GM10266 (cell line): ENCODE measurements around the gene TSHR.
A peak's percentile ranks its signal among the peaks of the same experiment; 100 is the strongest.

Experiments used
- DNase-seq: peaks from one replicate; pipeline ENCODE4 v3.0.0; 2012; ENCODE audit errors: extremely low spot score
- TF ChIP-seq, protein P1 (sequence below): IDR thresholded peaks from 2 replicates; pipeline ENCODE4 v1.5.1; 2012; ENCODE audit warnings: mild to moderate bottlenecking, low read depth; ENCODE audit not compliant: control insufficient read depth, insufficient read depth; ENCODE audit errors: missing control alignments

TSHR gene

DNA sequence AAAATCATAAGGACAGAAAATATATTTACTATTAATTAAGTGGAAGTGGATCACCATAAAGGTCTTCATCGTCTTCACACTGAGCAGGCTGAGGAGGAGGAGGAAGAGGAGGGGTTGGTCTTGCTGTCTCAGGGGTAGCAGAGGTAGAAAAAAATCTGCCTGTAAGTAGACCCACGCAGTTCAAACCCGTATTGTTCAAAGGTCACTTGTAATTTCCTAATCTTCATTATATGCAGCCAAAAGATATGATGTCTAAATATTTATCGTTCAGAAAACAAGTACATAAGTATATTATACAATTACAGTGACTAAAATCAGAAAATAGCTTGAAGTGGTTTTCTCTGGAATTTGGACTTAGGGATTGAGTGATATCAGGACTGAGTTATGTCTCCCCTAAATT is 193.2 kb downstream of the TSHR start:
- DNase-seq = no peak
- TF ChIP-seq, protein P1, sequence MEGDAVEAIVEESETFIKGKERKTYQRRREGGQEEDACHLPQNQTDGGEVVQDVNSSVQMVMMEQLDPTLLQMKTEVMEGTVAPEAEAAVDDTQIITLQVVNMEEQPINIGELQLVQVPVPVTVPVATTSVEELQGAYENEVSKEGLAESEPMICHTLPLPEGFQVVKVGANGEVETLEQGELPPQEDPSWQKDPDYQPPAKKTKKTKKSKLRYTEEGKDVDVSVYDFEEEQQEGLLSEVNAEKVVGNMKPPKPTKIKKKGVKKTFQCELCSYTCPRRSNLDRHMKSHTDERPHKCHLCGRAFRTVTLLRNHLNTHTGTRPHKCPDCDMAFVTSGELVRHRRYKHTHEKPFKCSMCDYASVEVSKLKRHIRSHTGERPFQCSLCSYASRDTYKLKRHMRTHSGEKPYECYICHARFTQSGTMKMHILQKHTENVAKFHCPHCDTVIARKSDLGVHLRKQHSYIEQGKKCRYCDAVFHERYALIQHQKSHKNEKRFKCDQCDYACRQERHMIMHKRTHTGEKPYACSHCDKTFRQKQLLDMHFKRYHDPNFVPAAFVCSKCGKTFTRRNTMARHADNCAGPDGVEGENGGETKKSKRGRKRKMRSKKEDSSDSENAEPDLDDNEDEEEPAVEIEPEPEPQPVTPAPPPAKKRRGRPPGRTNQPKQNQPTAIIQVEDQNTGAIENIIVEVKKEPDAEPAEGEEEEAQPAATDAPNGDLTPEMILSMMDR = no peak

DNA sequence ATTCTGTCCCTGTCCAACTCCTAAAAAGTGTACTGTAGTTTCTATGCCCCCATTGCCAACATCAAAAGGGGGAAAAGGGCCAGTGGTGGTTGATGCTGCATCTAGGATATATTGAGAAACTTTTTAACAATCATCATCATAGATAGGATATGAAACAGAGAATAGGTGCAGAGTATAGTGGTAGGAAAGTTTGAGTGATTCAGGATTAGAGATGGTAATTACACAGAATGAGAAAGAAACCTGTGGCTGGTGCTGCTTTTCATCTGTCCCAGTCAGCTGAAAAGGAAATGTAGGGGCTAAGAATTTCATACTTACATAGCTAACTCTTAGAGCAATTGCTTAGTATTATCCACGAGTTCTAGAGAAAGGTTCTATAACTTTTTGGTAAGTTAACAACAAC is 197.8 kb downstream of the TSHR start:
- no peak for DNase-seq
- TF ChIP-seq, protein P1 = no peak

DNA sequence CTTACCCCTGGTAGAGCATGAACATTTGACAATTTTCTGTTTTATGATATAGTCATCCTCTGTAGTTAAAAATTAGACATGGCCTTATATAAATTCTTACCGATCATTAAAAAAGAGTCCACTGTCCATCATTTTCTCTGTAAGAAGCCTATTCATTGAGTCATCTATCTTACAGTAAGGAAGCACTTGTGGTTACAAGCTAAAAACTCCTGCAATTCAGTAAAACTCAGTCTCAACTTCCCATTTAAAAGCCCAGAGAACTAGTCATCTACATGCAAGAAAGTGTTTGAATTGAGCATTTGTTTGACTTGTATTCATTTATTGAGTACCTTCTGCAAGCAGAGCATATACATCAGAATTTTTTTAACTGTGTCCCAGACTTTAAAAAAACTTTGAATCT is 202.0 kb downstream of the TSHR start:
- no peak for DNase-seq
- TF ChIP-seq, protein P1 = no peak

DNA sequence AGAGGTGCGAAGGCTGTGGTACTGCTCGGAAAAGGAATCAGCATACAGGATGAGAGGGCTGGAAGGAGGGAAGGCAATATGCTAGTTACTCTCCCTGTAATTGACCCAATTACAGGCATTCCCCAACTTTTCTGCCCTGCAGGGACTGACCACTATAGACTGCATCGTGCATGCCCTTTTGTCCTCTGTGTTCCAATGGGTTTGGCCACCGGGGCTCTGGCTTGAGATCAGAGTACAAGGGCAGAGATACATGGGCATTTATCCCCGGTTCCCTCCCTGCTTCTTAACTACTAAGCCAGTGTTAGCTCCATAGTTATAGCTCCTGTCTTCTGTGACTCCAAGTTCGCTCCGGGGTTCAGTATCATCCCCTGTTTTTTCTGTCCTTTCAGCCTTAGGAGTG is 205.7 kb downstream of the TSHR start:
- DNase-seq = no peak
- TF ChIP-seq, protein P1 = no peak

DNA sequence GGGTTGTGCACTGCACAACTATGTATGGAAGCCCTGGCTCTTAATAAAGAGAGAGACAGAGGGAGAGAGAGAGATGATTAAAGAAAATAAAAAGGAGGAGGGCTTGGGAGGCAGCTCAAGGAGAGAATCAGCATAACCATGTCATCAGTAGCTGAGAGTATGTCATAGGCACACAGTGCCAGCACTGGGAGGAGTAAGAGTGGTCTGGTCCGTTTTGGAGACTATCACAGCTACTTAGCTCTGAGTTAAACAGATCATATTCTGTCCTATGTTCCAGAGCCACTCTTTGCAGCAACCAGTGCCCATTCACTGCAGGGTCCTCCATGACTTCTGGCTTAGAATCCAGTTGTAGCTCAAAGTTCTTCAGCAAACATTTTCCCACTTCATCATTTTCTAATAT is 206.3 kb downstream of the TSHR start:
- no peak for DNase-seq
- TF ChIP-seq, protein P1 = no peak

DNA sequence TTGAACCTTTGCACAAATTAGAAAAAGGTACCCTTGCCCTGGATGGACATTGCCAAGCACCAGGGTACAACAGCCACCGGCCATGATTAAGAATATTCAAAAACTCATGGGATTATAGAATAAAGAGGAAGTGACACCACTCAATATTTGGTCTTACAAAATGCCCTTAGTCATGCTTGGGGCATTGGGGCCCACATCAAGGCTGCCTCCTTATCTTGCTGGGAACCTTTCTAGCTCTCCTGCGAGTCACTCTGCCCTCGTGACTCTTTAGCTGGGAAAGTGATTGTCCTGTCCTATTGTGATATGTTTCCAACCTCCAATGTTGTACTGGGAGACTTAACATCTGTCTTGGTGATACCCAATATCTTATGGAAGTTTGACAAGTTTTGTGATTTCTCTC is 207.5 kb downstream of the TSHR start:
- TF ChIP-seq, protein P1 = no peak

DNA sequence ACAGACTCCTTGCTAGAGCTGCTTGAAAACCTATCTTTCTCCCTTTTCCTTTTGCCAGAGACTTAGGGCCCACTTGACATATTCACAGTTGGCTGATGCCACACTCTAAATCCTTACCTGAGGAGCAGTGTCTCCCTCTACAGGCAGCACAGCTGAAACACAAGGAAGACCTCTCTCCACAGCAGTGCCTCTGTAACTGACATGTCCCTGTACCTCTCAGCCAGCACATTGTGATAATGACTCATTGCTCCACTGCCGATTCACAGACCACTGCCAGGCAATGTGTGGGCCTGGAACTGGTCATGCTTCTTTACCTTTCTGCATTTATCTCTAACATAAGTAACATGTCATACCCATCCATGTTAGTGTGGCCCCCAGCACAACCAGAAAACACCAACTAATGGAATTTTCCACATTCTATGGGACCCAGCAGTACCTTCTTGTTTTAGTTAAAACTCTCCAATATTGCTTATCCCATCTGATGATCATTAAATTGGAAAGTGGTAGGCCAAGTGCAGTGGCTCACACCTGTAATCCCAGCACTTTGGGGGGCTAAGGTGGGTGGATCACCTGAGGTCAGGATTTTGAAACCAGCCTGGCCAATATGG is 208.8 kb downstream of the TSHR start:
- peak; percentile 51 for DNase-seq
- TF ChIP-seq, protein P1 = peak; percentile 76

More for the DNA sequence above, 207.5 kb downstream of the TSHR start:
- no peak for DNase-seq
